Kidney epithelial cell (primary cell): ENCODE measurements around the gene HEXD. TPM values are rescaled to one million over a fixed set of nuclear protein-coding genes. Genes with fewer than 3 reads are reported as not detected.

Experiments
- DNase-seq: peaks from one replicate; pipeline ENCODE4 v3.0.0-alpha.2; 2010; ENCODE audit warnings: low read depth
- H3K27me3 ChIP-seq: 2 replicates; pipeline ENCODE4 v1.6.0; 2011; ENCODE audit warnings: low read length; ENCODE audit not compliant: control insufficient read depth, insufficient read depth
- H3K36me3 ChIP-seq: 2 replicates; pipeline ENCODE4 v1.5.1; 2011; ENCODE audit warnings: low read length; ENCODE audit not compliant: control insufficient read depth, insufficient read depth
- H3K4me3 ChIP-seq: 2 replicates; pipeline ENCODE4 v1.5.1; 2011; ENCODE audit warnings: low read depth, mild to moderate bottlenecking, control low read depth, low read length
- CTCF ChIP-seq: IDR thresholded peaks from 2 replicates; pipeline ENCODE4 v1.5.1; 2011; ENCODE audit warnings: mild to moderate bottlenecking, moderate library complexity, low read length, control low read depth, inconsistent platforms; ENCODE audit not compliant: insufficient read depth, poor library complexity, severe bottlenecking
- total RNA-seq: library from RNA; depleted of rRNA; stranded (reverse); fragments of >200 nt; gene quantifications from 2 replicates; pipeline ENCODE4 v1.2.3, GENCODE V29; 2015

HEXD gene
- total RNA-seq, 1 donor from 2014 or later, result 18.5 TPM

DNA sequence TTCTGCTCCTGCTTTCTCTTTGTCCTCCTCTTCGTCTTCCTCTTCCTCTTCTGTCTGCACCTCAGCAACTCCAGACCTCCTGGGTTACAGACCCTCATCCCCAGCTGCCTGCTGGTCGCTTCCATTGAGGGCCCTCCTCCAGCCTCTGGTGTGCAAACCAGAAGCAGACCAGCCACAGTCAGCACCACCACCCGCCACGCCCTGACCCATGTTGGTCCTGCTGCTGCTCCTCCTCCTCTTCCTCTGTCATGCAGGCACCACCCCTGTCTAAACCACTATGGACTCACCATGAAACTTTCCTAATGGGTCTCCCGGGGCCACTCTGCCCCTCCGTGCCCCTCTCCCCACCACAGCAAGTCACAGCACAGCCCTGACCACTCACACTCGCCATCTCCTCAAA lies 11.7 kb downstream of the HEXD start:
- no peak overlapping the region for H3K4me3 ChIP-seq
- no peak for DNase-seq
- no peaks in the 10 kb centered on the region for H3K27me3 ChIP-seq
- no peak for TF ChIP-seq CTCF
- no peaks in the 10 kb centered on the region for H3K36me3 ChIP-seq

- H3K27me3 ChIP-seq, result no peaks in the 10 kb centered on the region
- H3K36me3 ChIP-seq, result no peaks in the 10 kb centered on the region
- DNase-seq, result no peak
- TF ChIP-seq CTCF, result no peak
- no peak overlapping the region for H3K4me3 ChIP-seq
Measured at GRCh38 chr17:82432017-82432416, 13.9 kb downstream of the HEXD start.

DNA sequence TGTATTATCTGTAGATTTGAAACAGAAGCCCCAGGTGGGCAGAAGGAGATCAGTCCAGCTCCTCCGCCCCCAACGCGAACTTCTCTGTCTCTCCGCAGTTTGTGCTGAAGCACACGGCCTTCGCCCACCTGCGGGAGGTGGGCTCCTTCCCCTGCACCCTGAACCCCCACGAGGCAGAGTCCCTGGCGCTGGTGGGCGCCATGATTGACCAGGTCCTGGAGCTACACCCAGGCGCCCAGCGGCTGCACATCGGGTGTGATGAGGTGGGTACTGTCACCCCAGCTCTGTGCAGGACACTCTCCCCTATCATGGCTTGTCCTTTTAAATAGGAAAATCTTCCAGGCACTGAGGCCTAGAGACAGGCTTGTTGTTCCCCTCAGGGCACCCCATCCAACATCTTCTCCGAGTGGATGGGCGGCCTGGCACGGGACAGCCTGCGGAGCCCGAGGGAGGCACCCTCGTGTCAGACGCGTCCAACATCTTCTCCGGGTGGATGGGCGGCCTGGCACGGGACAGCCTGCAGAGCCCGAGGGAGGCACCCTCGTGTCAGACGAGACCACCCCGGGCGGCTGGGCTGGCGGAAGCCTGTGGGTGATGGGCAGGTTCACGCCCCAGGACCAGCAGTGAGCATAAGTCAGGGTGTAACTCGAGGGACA lies 15.5 kb downstream of the HEXD start:
- no peak for DNase-seq
- no peak for TF ChIP-seq CTCF
- no peaks in the 10 kb centered on the region for H3K36me3 ChIP-seq
- no peak overlapping the region for H3K4me3 ChIP-seq
- H3K27me3 ChIP-seq, result no peaks in the 10 kb centered on the region

- TF ChIP-seq CTCF, result no peak
- no peak for DNase-seq
Measured at GRCh38 chr17:82434216-82434565, 16.0 kb downstream of the HEXD start.

DNA sequence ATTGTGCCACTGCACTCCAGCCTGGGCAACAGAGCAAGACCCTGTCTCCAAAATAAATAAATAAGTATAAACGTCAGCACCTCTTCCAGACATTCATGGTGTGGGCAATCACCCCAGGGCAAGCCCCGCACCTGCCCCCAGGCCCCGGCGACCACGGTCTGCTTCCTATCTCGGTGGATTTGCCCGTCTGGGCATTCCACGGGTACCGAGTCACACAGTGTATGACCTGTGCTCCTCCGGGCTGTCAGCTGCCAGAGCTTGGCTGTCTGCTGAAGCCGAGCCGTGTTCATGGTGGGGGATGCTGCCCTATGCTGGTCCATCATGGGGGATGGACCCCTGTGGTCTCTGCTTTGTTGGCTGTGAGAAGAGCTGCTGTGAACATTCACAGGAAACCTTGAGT lies 17.0 kb downstream of the HEXD start:
- no peak for TF ChIP-seq CTCF
- Histone ChIP-seq H3K36me3 (no peaks in the 10 kb centered on the region), H3K27me3 (no peaks in the 10 kb centered on the region), H3K4me3 (no peak overlapping the region)
- DNase-seq, result no peak

More at GRCh38 chr17:82434216-82434565, 16.0 kb downstream of the HEXD start:
- Histone ChIP-seq H3K4me3 (no peak overlapping the region), H3K27me3 (no peaks in the 10 kb centered on the region), H3K36me3 (no peaks in the 10 kb centered on the region)

DNA sequence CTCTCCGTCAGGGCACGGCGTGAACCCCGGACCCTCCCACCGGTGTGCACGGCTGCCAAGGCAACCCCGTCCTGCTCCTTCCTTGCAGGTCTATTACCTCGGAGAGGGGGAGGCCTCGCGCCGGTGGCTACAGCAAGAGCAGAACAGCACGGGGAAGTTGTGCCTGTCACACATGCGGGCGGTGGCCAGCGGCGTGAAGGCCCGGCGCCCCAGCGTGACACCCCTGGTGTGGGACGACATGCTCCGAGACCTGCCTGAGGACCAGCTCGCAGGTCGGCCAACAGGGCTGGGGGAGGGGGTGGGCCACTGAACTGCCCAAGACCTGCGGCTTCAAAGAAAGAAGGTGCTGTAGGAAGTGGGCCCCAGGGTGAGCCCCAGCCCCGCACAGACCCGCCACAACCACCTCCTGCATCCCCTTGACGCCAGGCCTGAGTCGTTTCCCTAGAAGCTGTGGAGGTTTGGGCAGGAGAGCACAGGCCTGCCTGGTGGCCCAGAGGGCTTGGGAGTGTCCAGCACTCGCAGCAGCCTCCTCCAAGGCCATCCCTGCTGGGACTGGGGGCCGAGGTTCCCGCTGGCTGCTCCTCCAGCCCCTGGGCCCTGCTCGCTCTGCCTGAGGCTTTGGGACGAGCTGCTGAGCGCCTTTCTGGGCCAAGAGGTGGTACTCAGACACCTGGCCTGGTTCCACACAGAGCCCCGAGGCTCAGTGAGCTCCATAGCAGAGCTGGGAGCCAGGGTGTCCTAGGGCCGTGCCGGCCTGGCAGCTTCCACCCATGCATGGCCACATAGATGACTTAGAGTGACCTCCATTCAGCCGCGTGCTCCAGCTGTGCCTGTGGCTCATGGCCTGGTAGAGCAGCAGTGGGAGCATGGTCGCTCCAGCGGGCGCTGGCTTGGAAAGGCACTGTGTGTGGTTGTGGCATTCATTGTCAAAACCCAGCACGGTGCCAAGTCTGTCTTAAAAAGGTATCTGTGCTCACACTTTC lies 17.7 kb downstream of the HEXD start:
- Histone ChIP-seq H3K36me3 (no peaks in the 10 kb centered on the region), H3K4me3 (no peak overlapping the region), H3K27me3 (no peaks in the 10 kb centered on the region)
- TF ChIP-seq CTCF, result no peak
- DNase-seq, result no peak
